Thymus (tissue), 11 donors: ENCODE data around the gene SERPINI1. TPM values are rescaled to one million over a fixed set of nuclear protein-coding genes. Genes with fewer than 3 reads are reported as not detected.

ENCODE experiments used
- DNase-seq, 9 donors: peaks; one replicate each; pipeline ENCODE4 v3.0.0-alpha.2; 2013; ENCODE audit warnings: low spot score in 9 of 9, low read depth in 6 of 9, missing footprints in 1 of 9
- H3K27ac ChIP-seq, 2 donors: one replicate each; pipeline ENCODE4 v1.5.1; 2013; ENCODE audit warnings: control low read depth in 1 of 2, low read depth in 1 of 2, low read length in 1 of 2, mild to moderate bottlenecking in 1 of 2, moderate library complexity in 1 of 2
- H3K27me3 ChIP-seq, 2 donors: one replicate each; pipeline ENCODE4 v1.5.1; 2013; ENCODE audit warnings: low read length in 1 of 2; ENCODE audit not compliant: control insufficient read depth in 2 of 2, insufficient read depth in 1 of 2
- H3K36me3 ChIP-seq, 2 donors: one replicate each; pipeline ENCODE4 v1.5.1; 2013; ENCODE audit warnings: low read length in 1 of 2, mild to moderate bottlenecking in 1 of 2, moderate library complexity in 1 of 2; ENCODE audit not compliant: control insufficient read depth in 2 of 2, insufficient read depth in 2 of 2
- H3K4me1 ChIP-seq, 2 donors: one replicate each; pipeline ENCODE4 v1.5.1; 2013; ENCODE audit warnings: low read length in 2 of 2; ENCODE audit not compliant: control insufficient read depth in 2 of 2, insufficient read depth in 2 of 2
- H3K4me3 ChIP-seq, 2 donors: one replicate each; pipeline ENCODE4 v1.5.1; 2013; ENCODE audit warnings: low read length in 2 of 2, control low read depth in 1 of 2, mild to moderate bottlenecking in 1 of 2
- H3K9me3 ChIP-seq, 2 donors: one replicate each; pipeline ENCODE4 v1.5.1; 2013; ENCODE audit warnings: low read length in 1 of 2, mild to moderate bottlenecking in 1 of 2; ENCODE audit not compliant: control insufficient read depth in 2 of 2, insufficient read depth in 1 of 2
- WGBS: extraction: QIAGEN DNeasy Blood & Tissue Kit; methylation state at CpG from one replicate; pipeline ENCODE4 v1.1.7; 2013; 5-methylcytosine and 5-hydroxymethylcytosine counted together
- polyA plus RNA-seq: library from polyadenylated mRNA; stranded (reverse); fragments of 200-250 nt; gene quantifications from one replicate; pipeline ENCODE4 v1.2.3, GENCODE V29; 2013
- total RNA-seq: library from RNA; stranded (reverse); fragments of 120-200 nt; gene quantifications from one replicate; pipeline ENCODE4 v1.2.4, GENCODE V29; 2013
- donor health status: healthy.

SERPINI1 gene
- total and polyA plus RNA-seq, 2 donors = 8.5 to 11.7 TPM

DNA sequence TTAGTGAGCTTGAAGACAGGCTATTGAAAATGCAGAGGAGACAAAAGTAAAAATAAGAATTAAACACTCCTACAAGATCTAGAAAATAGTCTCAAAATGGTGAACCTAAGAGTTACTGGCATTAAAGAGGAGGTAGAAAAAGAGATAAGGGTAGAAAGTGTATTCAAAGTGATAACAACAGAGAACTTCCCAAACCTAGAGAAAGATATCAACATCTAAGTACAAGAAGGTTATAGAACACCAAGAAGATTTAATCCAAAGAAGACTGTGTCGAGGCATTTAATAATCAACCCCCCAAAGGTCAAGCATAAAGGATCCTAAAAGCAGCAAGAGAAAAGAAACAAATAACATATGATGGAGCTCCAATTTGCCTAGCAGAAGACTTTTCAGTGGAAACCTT is 24.1 kb upstream of the SERPINI1 start:
- Histone ChIP-seq H3K27ac (no peak overlapping the region), H3K27me3 (no peaks in the 10 kb centered on the region), H3K4me3 (no peak overlapping the region), H3K36me3 (peaks cover 16 to 38% of the 10 kb centered on the region in 2 donors), H3K9me3 (no peaks in the 10 kb centered on the region), H3K4me1 (no peaks in the 10 kb centered on the region)
- DNase-seq = no peak
- 99% methylated on average over 1 of the region's 1 CpG for WGBS

GRCh38 chr3:167712445-167712844 is 23.1 kb upstream of the SERPINI1 start:
- no peak for DNase-seq
- Histone ChIP-seq H3K9me3 (no peaks in the 10 kb centered on the region), H3K27ac (no peak overlapping the region), H3K36me3 (peaks cover 16 to 32% of the 10 kb centered on the region in 2 donors), H3K4me1 (no peaks in the 10 kb centered on the region), H3K27me3 (no peaks in the 10 kb centered on the region), H3K4me3 (no peak overlapping the region)
- 96% methylated on average over 3 of the region's 3 CpGs for WGBS

DNA sequence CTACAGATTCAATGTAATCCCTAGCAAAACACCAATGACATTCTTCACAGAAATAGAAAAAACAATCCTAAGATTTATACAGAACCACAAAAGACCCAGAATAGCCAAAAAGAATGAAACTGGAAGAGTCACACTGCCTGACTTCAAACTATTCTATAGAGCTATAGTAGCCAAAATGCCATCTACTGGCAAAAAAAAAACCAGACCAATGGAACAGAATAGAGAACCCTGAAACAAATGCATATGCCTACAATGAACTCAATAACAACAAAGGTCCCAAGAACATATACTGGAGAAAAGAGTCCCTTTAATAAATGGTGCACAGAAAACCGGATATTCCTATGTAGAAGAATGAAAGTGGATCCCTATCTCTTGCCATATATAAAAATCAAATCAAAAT is 20.6 kb upstream of the SERPINI1 start:
- H3K27me3 ChIP-seq = no peaks in the 10 kb centered on the region
- H3K4me1 ChIP-seq = no peaks in the 10 kb centered on the region
- H3K4me3 ChIP-seq = no peak overlapping the region
- peaks cover 17 to 33% of the 10 kb centered on the region in 2 donors for H3K36me3 ChIP-seq
- no peak overlapping the region for H3K27ac ChIP-seq
- WGBS = 96% methylated on average over 1 of the region's 1 CpG
- H3K9me3 ChIP-seq = no peaks in the 10 kb centered on the region
- DNase-seq = no peak

DNA sequence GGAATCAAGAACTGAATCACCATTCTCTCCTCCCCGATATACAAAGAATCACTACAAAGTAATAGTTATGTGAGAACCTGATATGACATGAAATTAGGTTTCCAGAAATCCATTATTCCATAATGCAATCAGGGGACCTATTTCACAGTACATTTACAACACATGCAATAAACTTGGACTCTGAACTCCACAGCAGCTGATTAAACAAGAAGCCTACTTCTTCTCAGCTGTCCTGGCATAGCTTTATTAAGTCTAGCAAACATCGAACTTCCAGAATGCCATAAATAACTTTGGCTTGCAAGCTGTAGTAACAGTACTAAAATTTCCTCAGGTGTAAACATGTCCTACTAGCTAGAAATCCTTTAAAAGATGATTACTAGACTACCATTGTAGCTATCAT is 18.6 kb upstream of the SERPINI1 start:
- Histone ChIP-seq H3K27ac (no peak overlapping the region), H3K36me3 (peaks cover 9 to 32% of the 10 kb centered on the region in 2 donors), H3K4me3 (no peak overlapping the region), H3K27me3 (no peaks in the 10 kb centered on the region), H3K9me3 (no peaks in the 10 kb centered on the region), H3K4me1 (no peaks in the 10 kb centered on the region)
- 97% methylated on average over 2 of the region's 2 CpGs for WGBS
- no peak for DNase-seq

- H3K27ac ChIP-seq = no peak overlapping the region
- H3K9me3 ChIP-seq = no peaks in the 10 kb centered on the region
- H3K4me3 ChIP-seq = no peak overlapping the region
- no peaks in the 10 kb centered on the region for H3K27me3 ChIP-seq
- DNase-seq = no peak
- H3K4me1 ChIP-seq = no peaks in the 10 kb centered on the region
- 100% methylated on average over 1 of the region's 1 CpG for WGBS
- H3K36me3 ChIP-seq = peaks cover 9 to 32% of the 10 kb centered on the region in 2 donors
These were observed 16.9 kb upstream of the SERPINI1 start for GRCh38 chr3:167718582-167718981.

DNA sequence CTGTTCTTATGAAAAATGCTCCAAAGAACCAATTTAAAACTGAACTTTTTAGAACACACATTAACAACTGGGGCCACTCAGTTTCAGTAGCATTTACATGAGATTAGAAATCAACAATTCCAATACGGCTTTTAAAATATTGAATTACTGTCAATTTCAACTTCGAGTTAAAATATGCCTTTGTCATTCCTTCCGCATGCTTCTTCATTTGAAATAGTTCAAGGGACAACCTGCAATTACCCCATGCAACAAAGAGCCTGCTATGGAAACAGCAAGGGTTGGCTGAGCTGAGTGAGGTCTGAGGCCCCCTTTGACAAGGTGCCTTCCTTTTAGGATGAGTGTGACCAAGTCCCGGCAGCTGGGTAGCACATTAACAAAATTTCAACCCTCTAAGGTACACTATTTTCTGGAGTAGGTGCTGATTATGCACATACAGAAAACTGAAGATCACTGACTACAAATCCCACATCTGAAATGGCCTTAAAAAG is 12.5 kb upstream of the SERPINI1 start:
- Histone ChIP-seq H3K27ac (no peak overlapping the region), H3K36me3 (peaks cover 8 to 28% of the 10 kb centered on the region in 2 donors), H3K9me3 (no peaks in the 10 kb centered on the region), H3K4me1 (no peaks in the 10 kb centered on the region), H3K27me3 (no peaks in the 10 kb centered on the region), H3K4me3 (no peak overlapping the region)
- no peak for DNase-seq
- 93% methylated on average over 4 of the region's 4 CpGs for WGBS

DNA sequence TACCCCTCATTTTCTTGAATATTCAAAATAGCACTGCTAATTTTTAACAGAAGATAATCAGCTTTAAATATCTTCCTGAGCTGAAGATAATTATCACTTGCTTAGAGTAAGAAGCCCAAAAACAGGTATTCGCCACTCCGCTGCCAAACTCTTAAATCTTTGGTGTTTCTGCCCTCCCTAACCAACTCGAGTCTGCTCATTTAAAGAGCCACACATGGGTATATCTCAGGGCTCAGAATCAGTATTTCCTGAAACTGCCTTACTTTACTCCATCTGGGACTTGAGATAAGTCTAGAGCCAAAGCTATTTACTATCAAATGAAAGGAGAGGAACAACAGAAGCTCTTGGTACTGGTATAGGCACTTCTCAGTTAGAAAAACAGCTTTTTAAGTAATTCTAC is 11.6 kb upstream of the SERPINI1 start:
- Histone ChIP-seq H3K27ac (no peak overlapping the region), H3K9me3 (no peaks in the 10 kb centered on the region), H3K36me3 (peaks cover under 1 to 20% of the 10 kb centered on the region in 2 donors), H3K27me3 (no peaks in the 10 kb centered on the region), H3K4me1 (no peaks in the 10 kb centered on the region), H3K4me3 (no peak overlapping the region)
- 77% methylated on average over 3 of the region's 3 CpGs for WGBS
- DNase-seq = no peak

DNA sequence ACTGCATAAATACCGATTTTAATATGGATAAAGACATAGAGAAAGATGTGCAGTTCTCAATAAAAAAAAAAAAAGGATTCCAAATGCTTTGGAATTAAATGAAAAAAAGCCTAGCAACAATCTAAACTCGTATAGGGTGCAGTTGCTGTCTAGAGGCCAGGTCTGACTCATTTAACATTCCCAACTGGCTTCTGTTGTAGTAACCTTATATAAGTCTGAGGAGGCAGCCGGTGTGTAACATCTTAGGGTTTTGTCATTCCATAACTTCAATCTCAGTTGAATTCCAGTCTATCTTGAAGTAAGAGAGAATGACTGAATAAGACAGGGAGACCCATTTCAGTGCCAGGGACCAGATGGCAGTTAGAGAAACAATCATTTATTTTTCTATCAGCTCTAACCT is 7.3 kb upstream of the SERPINI1 start:
- H3K36me3 ChIP-seq = peaks cover 0 to 2% of the 10 kb centered on the region in 2 donors
- 96% methylated on average over 3 of the region's 3 CpGs for WGBS
- H3K4me3 ChIP-seq = no peak overlapping the region
- H3K27ac ChIP-seq = no peak overlapping the region
- no peaks in the 10 kb centered on the region for H3K27me3 ChIP-seq
- DNase-seq = no peak
- no peaks in the 10 kb centered on the region for H3K4me1 ChIP-seq
- H3K9me3 ChIP-seq = no peaks in the 10 kb centered on the region

DNA sequence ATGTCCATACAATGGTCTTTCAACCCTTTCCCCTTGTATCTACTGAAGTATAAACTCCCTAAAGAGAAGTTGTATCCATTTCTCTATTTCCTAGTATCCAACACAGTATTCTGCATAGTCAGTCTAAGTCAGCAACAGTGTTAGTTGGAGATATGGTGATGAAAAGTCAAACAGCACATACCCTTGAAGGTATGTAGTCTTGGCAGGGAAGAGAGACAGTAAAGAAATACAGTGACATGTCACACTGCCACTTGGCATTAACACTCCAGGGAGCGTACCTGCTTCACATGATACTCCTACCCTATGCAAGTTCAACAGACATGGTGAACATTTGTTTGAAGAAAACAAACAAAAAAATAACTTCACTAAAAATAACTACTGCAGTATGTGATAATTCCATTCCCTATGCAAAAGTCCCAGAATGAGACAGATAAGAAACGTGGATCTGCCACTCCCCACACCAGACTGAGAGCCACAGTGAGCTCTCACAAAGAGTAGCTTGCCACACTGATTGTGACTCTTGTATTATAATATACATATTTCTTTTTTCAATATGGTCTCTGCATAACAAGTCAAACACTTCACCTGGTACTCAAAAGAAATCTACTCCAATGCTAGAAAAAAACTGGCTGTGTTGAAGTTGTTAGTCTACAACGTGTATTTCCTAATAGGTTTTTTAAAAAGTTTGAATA is 6.7 kb upstream of the SERPINI1 start:
- H3K4me3 ChIP-seq = no peak overlapping the region
- no peaks in the 10 kb centered on the region for H3K4me1 ChIP-seq
- H3K36me3 ChIP-seq = peaks cover 0 to 2% of the 10 kb centered on the region in 2 donors
- DNase-seq = no peak
- H3K27ac ChIP-seq = no peak overlapping the region
- no peaks in the 10 kb centered on the region for H3K27me3 ChIP-seq
- no peaks in the 10 kb centered on the region for H3K9me3 ChIP-seq
- WGBS = 97% methylated on average over 3 of the region's 3 CpGs
